Glutamatergic neuron (in vitro differentiated cells): Measurements from ENCODE around the gene ZP2. TPM values are rescaled to one million over a fixed set of nuclear protein-coding genes. Genes with fewer than 3 reads are reported as not detected.
"Not testable (repeated sequence)": the region's sequence is repeated elsewhere in the genome, so short reads cannot be mapped to it uniquely, and the experiment has no call there.

Experiments used
- DNase-seq: peaks from one replicate; pipeline ENCODE4 v3.0.0; 2022
- H3K27ac Mint-ChIP-seq: one replicate; pipeline ENCODE4 v1.8.0; 2020; ENCODE audit warnings: mild to moderate bottlenecking, mixed read lengths, inconsistent platforms; ENCODE audit not compliant: unreplicated experiment
- H3K27me3 Mint-ChIP-seq: one replicate; pipeline ENCODE4 v1.8.0; 2020; ENCODE audit warnings: mild to moderate bottlenecking, moderate library complexity, mixed read lengths, inconsistent platforms; ENCODE audit not compliant: unreplicated experiment
- H3K36me3 Mint-ChIP-seq: one replicate; pipeline ENCODE4 v1.8.0; 2020; ENCODE audit warnings: mild to moderate bottlenecking, mixed read lengths, inconsistent platforms; ENCODE audit not compliant: unreplicated experiment
- H3K4me1 Mint-ChIP-seq: one replicate; pipeline ENCODE4 v1.8.0; 2020; ENCODE audit warnings: mild to moderate bottlenecking, low read depth, mixed read lengths, inconsistent platforms; ENCODE audit not compliant: unreplicated experiment
- H3K4me3 Mint-ChIP-seq: one replicate; pipeline ENCODE4 v1.8.0; 2020; ENCODE audit warnings: mild to moderate bottlenecking, mixed read lengths, inconsistent platforms; ENCODE audit not compliant: unreplicated experiment
- H3K9me3 Mint-ChIP-seq: one replicate; pipeline ENCODE4 v1.8.0; 2020; ENCODE audit warnings: mild to moderate bottlenecking, moderate library complexity, mixed read lengths, inconsistent platforms; ENCODE audit not compliant: unreplicated experiment
- CTCF ChIP-seq: fragments of 200-600 bp; sonication (generic); IDR thresholded peaks from one replicate; pipeline ENCODE4 v1.5.0; 2021; ENCODE audit not compliant: partially characterized antibody, unreplicated experiment
- total RNA-seq: library from RNA; stranded (reverse); fragmentation: NEBNext Ultra II Directional; extraction: Animal tissue kit (Norgen Biotek cat#: 25700); gene quantifications from one replicate; pipeline ENCODE4 v1.2.1, GENCODE V29; 2021; ENCODE audit not compliant: unreplicated experiment

Gene ZP2
- total RNA-seq, 1 donor from 2014 or later: not detected

GRCh38 chr16:21158208-21159110, 52.9 kb downstream of the ZP2 start, which contains the start of gene LDAF1:
LDAF1 (plus strand) TSS chr16:21158674; CDS start chr16:21161183, 2,509 bp downstream.
- Mint-ChIP-seq H3K27me3 (peaks cover 7% of the 10 kb centered on the region), H3K36me3 (peaks cover 3% of the 10 kb centered on the region), H3K4me3 (peak within 1 kb of the TSS; percentile 95), H3K9me3 (peaks cover under 1% of the 10 kb centered on the region), H3K4me1 (no peaks in the 10 kb centered on the region), H3K27ac (no peak within 1 kb of the TSS)
- DNase-seq: peak; percentile 85
- no peak for TF ChIP-seq CTCF

GRCh38 chr16:21157632-21158031, 53.7 kb downstream of the ZP2 start:
- peaks cover 5% of the 10 kb centered on the region for H3K36me3 Mint-ChIP-seq
- no peak overlapping the region for H3K27ac Mint-ChIP-seq
- peaks cover 8% of the 10 kb centered on the region for H3K27me3 Mint-ChIP-seq
- H3K4me1 Mint-ChIP-seq: no peaks in the 10 kb centered on the region
- TF ChIP-seq CTCF: no peak
- H3K9me3 Mint-ChIP-seq: peaks cover 1% of the 10 kb centered on the region
- no peak overlapping the region for H3K4me3 Mint-ChIP-seq
- DNase-seq: no peak

- Mint-ChIP-seq H3K9me3 (peaks cover 1% of the 10 kb centered on the region), H3K4me3 (no peak overlapping the region), H3K27ac (no peak overlapping the region), H3K27me3 (peaks cover 8% of the 10 kb centered on the region), H3K4me1 (no peaks in the 10 kb centered on the region), H3K36me3 (peaks cover 5% of the 10 kb centered on the region)
- no peak for TF ChIP-seq CTCF
- DNase-seq: peak; percentile 32
Observed at GRCh38 chr16:21156767-21157467, 54.5 kb downstream of the ZP2 start.

- not testable (repeated sequence) for DNase-seq, H3K27ac Mint-ChIP-seq, H3K36me3 Mint-ChIP-seq, H3K4me3 Mint-ChIP-seq, H3K4me1 Mint-ChIP-seq, H3K9me3 Mint-ChIP-seq, H3K27me3 Mint-ChIP-seq
Observed at GRCh38 chr16:21156011-21156410, 55.4 kb downstream of the ZP2 start.

GRCh38 chr16:21153124-21153729, 58.1 kb downstream of the ZP2 start:
- not testable (repeated sequence) for H3K27me3 Mint-ChIP-seq, H3K4me3 Mint-ChIP-seq, DNase-seq, H3K4me1 Mint-ChIP-seq, H3K9me3 Mint-ChIP-seq, H3K36me3 Mint-ChIP-seq, H3K27ac Mint-ChIP-seq

- not testable (repeated sequence) for DNase-seq, H3K27ac Mint-ChIP-seq, H3K4me3 Mint-ChIP-seq, H3K36me3 Mint-ChIP-seq, H3K27me3 Mint-ChIP-seq, H3K4me1 Mint-ChIP-seq, H3K9me3 Mint-ChIP-seq
Observed at GRCh38 chr16:21152160-21153030, 59.0 kb downstream of the ZP2 start.
